GM04504 (cell line): ENCODE results near the gene TMEM150C.
"Not testable (repeated sequence)": the region's sequence is repeated elsewhere in the genome, so short reads cannot be mapped to it uniquely, and the experiment has no call there.

ENCODE experiments used
- DNase-seq: peaks from one replicate; pipeline ENCODE4 v3.0.0-alpha.2; 2012; ENCODE audit warnings: low read depth

Gene TMEM150C

GRCh38 chr4:82569076-82569475, 7.3 kb upstream of the TMEM150C start:
- no peak for DNase-seq

GRCh38 chr4:82567444-82567843, 5.7 kb upstream of the TMEM150C start:
- DNase-seq: no peak

GRCh38 chr4:82562564-82562854, 721 bp upstream of the TMEM150C start:
- no peak for DNase-seq

- DNase-seq: no peak
Observed at GRCh38 chr4:82560853-82561785, 669 bp downstream of the TMEM150C start.

GRCh38 chr4:82559735-82560120, 2.1 kb downstream of the TMEM150C start:
- DNase-seq: no peak

GRCh38 chr4:82559090-82559734, 2.6 kb downstream of the TMEM150C start:
- not testable (repeated sequence) for DNase-seq

- no peak for DNase-seq
Observed at GRCh38 chr4:82555276-82555675, 6.5 kb downstream of the TMEM150C start.

GRCh38 chr4:82553020-82553419, 8.8 kb downstream of the TMEM150C start:
- no peak for DNase-seq

- DNase-seq: no peak
Observed at GRCh38 chr4:82551734-82552133, 10.1 kb downstream of the TMEM150C start.

GRCh38 chr4:82547850-82548249, 13.9 kb downstream of the TMEM150C start:
- DNase-seq: not testable (repeated sequence)

GRCh38 chr4:82543131-82543530, 18.7 kb downstream of the TMEM150C start:
- DNase-seq: no peak

GRCh38 chr4:82542642-82543041, 19.1 kb downstream of the TMEM150C start:
- no peak for DNase-seq

- no peak for DNase-seq
Observed at GRCh38 chr4:82529322-82529721, 32.5 kb downstream of the TMEM150C start.

- DNase-seq: no peak
Observed at GRCh38 chr4:82528868-82529267, 32.9 kb downstream of the TMEM150C start.

- no peak for DNase-seq
Observed at GRCh38 chr4:82528074-82528473, 33.7 kb downstream of the TMEM150C start.

GRCh38 chr4:82525307-82525911, 36.4 kb downstream of the TMEM150C start:
- no peak for DNase-seq

- no peak for DNase-seq
Observed at GRCh38 chr4:82524570-82525152, 37.1 kb downstream of the TMEM150C start.

- DNase-seq: no peak
Observed at GRCh38 chr4:82523179-82523578, 38.6 kb downstream of the TMEM150C start.

GRCh38 chr4:82522472-82522871, 39.3 kb downstream of the TMEM150C start:
- no peak for DNase-seq

GRCh38 chr4:82521283-82521682, 40.5 kb downstream of the TMEM150C start:
- DNase-seq: no peak

GRCh38 chr4:82519776-82520175, 42.0 kb downstream of the TMEM150C start:
- no peak for DNase-seq

- no peak for DNase-seq
Observed at GRCh38 chr4:82519072-82519471, 42.7 kb downstream of the TMEM150C start.

- no peak for DNase-seq
Observed at GRCh38 chr4:82517043-82517442, 44.7 kb downstream of the TMEM150C start.
